ENCODE results near the gene GLTPD2.

DNA sequence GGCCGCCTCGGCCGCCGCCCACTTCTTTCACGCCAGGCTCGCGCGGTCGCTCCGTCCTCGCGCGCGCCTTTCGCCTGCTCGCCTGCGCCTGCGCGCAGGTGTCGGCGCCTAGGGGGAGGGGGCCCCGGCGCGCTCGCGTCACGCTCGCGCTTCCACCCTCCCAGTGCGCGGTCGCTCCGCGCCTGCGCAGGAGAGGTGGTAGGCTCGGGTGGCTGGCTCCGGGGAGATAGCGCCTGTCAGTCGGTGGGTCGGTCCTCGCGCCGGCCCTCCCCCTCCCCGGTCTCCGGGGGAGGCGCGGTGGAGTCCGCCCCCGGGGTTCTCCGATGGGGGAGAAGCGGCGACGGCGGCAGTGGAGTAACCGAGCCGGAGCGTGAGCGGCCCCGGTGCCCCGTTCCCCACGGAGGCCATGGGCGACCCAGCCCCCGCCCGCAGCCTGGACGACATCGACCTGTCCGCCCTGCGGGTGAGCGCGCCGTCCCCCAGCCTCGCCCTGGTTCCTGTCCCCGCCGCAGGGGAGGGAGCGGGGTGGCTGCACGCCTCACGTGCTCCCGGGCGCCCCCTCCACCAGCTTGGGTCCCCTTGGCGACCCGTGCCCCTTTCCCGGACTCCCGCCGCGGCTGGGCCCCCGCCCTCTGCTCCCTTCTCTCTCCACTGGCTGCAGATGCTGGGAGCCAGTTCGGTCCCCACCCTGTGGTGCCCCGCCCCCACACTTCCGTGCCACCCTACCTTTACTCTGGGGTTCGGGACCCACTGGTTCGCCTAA lies 44.6 kb downstream of the GLTPD2 start, which contains the start of gene MINK1:
- TF ChIP-seq, protein P1, sequence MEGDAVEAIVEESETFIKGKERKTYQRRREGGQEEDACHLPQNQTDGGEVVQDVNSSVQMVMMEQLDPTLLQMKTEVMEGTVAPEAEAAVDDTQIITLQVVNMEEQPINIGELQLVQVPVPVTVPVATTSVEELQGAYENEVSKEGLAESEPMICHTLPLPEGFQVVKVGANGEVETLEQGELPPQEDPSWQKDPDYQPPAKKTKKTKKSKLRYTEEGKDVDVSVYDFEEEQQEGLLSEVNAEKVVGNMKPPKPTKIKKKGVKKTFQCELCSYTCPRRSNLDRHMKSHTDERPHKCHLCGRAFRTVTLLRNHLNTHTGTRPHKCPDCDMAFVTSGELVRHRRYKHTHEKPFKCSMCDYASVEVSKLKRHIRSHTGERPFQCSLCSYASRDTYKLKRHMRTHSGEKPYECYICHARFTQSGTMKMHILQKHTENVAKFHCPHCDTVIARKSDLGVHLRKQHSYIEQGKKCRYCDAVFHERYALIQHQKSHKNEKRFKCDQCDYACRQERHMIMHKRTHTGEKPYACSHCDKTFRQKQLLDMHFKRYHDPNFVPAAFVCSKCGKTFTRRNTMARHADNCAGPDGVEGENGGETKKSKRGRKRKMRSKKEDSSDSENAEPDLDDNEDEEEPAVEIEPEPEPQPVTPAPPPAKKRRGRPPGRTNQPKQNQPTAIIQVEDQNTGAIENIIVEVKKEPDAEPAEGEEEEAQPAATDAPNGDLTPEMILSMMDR (IDR thresholded peaks at IDR 0.05), result peak in 3 of 6 experiments; percentile 6 to 39 (median 8)
- TF ChIP-seq EP300 (IDR thresholded peaks at IDR 0.05), result no peak

Measured in upper lobe of left lung (tissue), 4 donors.